HFF-Myc (cell line): ENCODE data around the gene GALT.

Source experiments
- DNase-seq: peaks from one replicate; pipeline ENCODE4 v3.0.0-alpha.2; 2011; ENCODE audit warnings: low read depth; ENCODE audit errors: extremely low read depth
- H3K4me3 ChIP-seq: replicated peaks from 2 replicates; pipeline ENCODE4 v1.5.1; 2011; ENCODE audit warnings: low read depth, mild to moderate bottlenecking, control low read depth, low read length
- CTCF ChIP-seq: IDR thresholded peaks from 2 replicates; pipeline ENCODE4 v1.5.1; 2012; ENCODE audit warnings: mild to moderate bottlenecking, low read depth, low read length, control low read depth; ENCODE audit errors: missing control alignments

Gene GALT

GRCh38 chr9:34651876-34652601, 5.6 kb downstream of the GALT start, which contains the start of gene IL11RA:
TSS of gene IL11RA (plus strand) at chr9:34652185. CDS start at chr9:34655218, 3,033 bp downstream.
- DNase-seq: no peak
- TF ChIP-seq CTCF: no peak

GRCh38 chr9:34652602-34653000, 6.1 kb downstream of the GALT start:
- H3K4me3 ChIP-seq: peak overlapping the region; percentile 40
- no peak for TF ChIP-seq CTCF
- DNase-seq: no peak

More at GRCh38 chr9:34651876-34652601, 5.6 kb downstream of the GALT start, which contains the start of gene IL11RA:
- peak within 1 kb of the TSS; percentile 40 for H3K4me3 ChIP-seq

- no peak for TF ChIP-seq CTCF
- H3K4me3 ChIP-seq: peak overlapping the region; percentile 40
- no peak for DNase-seq
These were observed 6.9 kb downstream of the GALT start for GRCh38 chr9:34653151-34654072.

- peak; percentile 71 for DNase-seq
- TF ChIP-seq CTCF: no peak
- H3K4me3 ChIP-seq: no peak overlapping the region
These were observed 8.0 kb downstream of the GALT start for GRCh38 chr9:34654323-34655051.

- TF ChIP-seq CTCF: no peak
These were observed 8.9 kb downstream of the GALT start for GRCh38 chr9:34655394-34655793.

GRCh38 chr9:34656992-34657391, 10.5 kb downstream of the GALT start:
- no peak overlapping the region for H3K4me3 ChIP-seq
- DNase-seq: no peak
- no peak for TF ChIP-seq CTCF

More at GRCh38 chr9:34655394-34655793, 8.9 kb downstream of the GALT start:
- DNase-seq: no peak
- no peak overlapping the region for H3K4me3 ChIP-seq
